HL-60/S4 (cell line): ENCODE data around the gene SSPN.

Experiments used
- in situ Hi-C: fragments of 300-500 bp; cut with MboI; formaldehyde crosslinking; loops from 2 replicates; pipeline ENCODE4 v1.14.3; 2022; ENCODE audit warnings: low sequenced_read_pairs

Gene SSPN

GRCh38 chr12:26185532-26186320 is 9.6 kb upstream of the SSPN start:
- in situ Hi-C loops: no loop called here

DNA sequence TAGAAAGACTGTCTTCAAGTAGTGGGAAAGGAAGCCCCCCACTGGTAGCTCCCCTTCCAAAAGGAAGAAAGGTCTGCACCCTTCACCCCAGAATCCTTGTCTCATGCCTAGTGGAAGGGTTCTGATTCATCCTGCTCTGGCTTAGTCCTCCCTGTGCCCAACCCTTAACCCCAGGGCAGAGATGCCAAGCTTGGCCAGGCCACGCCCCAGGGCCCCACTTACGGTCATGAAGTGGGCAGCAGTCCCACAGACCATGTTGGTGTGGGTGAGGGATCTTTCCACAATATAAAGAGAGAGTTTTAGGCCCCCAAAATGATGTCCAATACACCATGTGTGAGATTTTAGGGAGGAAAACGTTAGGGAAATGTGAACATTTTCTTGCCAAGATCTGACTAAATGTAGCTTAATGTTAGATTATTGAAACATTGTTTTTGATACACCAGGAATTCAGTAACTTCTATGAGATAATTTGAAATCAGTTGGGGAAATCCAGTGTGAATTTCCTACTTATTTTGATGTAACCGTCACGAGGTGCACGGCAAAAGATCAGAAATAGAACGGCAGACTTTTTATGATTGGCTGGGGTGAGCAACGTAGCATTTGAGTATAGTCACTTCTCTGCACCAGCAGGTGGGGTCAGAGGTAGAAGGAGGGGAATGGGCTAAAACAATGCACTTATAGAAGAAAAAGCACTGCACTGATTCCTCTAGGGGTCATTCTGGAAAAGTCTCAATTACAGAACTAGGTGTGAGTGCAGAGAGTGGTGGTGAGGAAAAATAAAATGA is 8.2 kb upstream of the SSPN start:
- in situ Hi-C loops: no loop called here

- in situ Hi-C loops: no loop called here
Measured at GRCh38 chr12:26188127-26188526, 7.2 kb upstream of the SSPN start.

DNA sequence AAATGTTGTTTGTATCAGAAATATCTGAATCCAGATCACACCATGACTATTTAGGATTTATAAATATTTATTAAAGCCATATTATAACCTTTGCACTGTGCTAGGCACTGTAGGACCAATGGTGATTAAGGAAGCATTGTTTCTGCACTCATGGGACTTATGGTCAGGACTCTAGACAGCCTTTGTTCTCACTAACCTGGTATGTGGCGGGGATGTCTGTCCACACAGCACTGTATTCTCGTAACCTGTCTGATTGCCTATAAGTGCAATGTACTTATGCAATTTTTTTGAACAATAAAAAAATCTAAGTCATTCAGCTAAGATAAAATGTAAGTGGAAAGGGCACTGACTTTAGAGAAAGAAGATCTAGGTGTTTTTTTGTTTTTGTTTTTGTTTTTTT is 6.7 kb upstream of the SSPN start:
- in situ Hi-C loops: no loop called here

GRCh38 chr12:26192142-26192541 is 3.2 kb upstream of the SSPN start:
- in situ Hi-C loops: no loop called here

- in situ Hi-C loops: no loop called here
Measured at GRCh38 chr12:26193539-26193938, 1.8 kb upstream of the SSPN start.

- in situ Hi-C loops: no loop called here
Measured at GRCh38 chr12:26195641-26196420, 458 bp downstream of the SSPN start.

DNA sequence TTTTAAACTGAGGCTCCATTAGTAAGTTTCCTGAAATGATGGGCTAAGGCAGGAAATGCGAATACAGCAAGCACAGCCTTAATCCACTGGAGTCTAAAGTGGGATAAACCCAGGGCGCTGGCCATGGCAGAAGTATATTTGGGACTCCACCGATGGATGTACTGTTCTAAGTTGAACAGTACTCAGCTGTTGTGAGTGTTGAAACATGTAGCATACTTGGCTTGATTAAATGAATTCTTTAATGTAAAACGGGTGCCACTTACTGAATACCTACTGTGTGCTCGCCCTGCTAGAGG is 996 bp downstream of the SSPN start:
- in situ Hi-C loops: no loop called here

DNA sequence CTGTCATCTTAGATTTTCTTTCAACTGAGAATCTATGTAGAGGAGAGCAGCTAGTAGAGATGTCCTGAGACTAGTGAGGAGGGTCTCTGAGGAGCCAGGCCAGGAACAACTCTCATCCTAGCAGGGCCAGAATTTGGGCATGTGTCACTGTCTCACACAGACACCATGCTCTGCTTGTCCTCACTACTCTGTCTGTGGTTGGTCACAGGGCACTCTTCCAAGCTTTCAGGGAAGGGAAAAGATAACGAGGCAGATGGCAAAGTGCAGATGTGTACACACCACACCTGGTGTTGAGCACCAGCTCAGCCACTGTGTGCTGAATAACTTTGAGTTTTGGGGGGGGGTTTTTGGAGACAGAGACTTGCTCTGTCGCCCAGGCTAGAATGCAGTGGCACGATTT is 2.5 kb downstream of the SSPN start:
- in situ Hi-C loops: no loop called here

DNA sequence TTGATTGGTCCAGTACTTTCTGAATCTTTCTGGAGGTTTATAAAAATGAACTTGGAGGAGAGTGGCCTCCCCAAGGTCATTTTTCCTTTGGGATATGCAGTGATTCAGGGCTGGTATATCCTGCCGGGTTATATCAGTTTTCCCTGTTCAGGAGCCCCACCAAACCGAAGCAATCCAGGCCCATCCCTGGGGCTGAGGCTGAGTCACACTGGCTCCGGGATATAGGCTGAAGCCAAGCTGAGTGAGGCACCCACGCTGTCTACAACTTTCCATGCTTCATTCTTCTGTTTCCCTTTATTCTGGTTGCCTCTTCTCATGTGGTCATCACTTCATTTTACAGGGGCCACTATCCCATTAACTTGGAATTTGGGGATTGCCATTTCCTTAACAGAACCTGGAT is 3.4 kb downstream of the SSPN start:
- in situ Hi-C loops: no loop called here

- in situ Hi-C loops: no loop called here
Measured at GRCh38 chr12:26203167-26203780, 7.9 kb downstream of the SSPN start.

GRCh38 chr12:26204612-26205289 is 9.4 kb downstream of the SSPN start:
- in situ Hi-C loops: no loop called here

- in situ Hi-C loops: no loop called here
Measured at GRCh38 chr12:26205298-26205697, 9.9 kb downstream of the SSPN start.

- in situ Hi-C loops: no loop called here
Measured at GRCh38 chr12:26205941-26206340, 10.6 kb downstream of the SSPN start.

GRCh38 chr12:26211331-26211730 is 16.0 kb downstream of the SSPN start:
- in situ Hi-C loops: no loop called here

- in situ Hi-C loops: no loop called here
Measured at GRCh38 chr12:26212396-26212795, 17.0 kb downstream of the SSPN start.

DNA sequence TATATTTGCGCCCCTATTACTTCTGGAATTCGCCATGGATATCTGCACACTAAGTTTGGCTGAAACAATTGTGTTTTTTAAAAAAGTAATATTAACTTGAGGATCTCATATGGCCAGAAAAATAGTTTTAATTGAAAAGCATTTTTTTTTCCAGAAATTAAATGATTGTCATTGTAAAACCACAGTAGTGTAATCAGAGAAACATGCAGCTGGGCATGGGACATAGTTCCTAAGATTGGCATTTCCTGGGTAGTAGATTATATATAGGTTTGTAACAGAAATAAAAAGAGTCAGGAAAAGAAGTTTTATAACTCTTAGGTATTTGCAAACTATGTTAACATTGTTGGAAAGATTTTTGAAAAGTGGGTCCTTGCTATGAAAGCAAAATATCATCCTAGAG is 17.6 kb downstream of the SSPN start:
- in situ Hi-C loops: no loop called here

DNA sequence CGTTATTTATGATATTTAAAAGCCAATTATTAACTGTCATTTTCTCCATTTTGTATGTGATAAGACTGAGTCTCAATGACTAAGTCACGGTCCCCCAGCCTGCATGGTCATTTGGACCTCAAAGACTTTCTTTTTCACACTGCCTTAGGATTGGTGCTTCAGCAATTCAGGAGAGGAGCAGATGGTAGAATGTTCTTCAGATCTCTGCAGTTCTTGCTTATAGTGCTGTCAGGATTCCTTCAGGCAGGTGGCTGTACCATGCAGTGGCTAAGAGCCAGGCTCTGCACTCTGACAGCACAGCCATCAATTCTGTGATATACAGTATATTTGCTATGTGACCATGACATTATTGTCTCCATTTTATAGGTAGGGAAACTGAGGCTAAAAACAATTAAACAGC is 18.7 kb downstream of the SSPN start:
- in situ Hi-C loops: no loop called here

DNA sequence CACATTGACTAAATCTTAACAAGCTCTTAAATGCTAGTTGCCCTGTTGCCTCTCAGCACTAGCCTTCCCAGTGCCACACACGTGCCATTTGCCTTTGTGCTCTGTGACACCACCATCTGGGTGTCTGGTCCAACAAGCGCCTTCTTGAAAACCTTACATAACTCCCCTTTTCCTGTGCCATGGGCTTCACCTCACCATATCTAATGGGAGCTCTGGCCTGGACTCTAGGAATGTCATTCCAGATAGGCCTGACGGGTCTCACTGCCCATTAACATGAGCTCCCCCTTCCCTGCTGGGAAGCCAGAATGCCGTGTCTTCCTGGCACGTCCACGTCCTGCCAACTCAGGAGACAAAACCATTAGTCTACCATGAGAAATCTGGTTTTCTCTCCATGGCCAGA is 24.4 kb downstream of the SSPN start:
- in situ Hi-C loops: no loop called here

DNA sequence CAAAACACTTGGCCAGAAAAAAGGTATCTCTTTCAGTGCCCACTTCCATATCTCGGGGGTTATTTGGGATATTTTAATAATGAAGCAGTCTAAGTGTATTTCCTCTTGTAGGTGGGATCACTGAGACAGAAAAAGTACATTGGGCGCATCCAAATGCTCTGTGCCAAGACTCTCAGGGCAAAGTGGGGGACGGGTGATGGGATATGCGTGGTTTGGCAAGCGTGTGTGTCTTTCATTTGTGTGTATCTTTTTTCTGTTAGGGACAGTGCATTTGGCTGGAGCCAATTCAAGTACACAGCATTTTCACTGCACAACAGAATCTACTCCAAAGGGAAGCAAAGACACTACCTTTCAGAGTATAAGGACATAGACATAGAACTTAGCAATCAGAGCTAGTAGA is 29.3 kb downstream of the SSPN start:
- in situ Hi-C loops: no loop called here

- in situ Hi-C loops: no loop called here
Measured at GRCh38 chr12:26226122-26226521, 30.7 kb downstream of the SSPN start.
